HFF-Myc (cell line): Measurements from ENCODE around the gene GALNT10.

Experiments used
- DNase-seq: peaks from one replicate; pipeline ENCODE4 v3.0.0-alpha.2; 2011; ENCODE audit warnings: low read depth; ENCODE audit errors: extremely low read depth
- H3K4me3 ChIP-seq: replicated peaks from 2 replicates; pipeline ENCODE4 v1.5.1; 2011; ENCODE audit warnings: low read depth, mild to moderate bottlenecking, control low read depth, low read length
- CTCF ChIP-seq: IDR thresholded peaks from 2 replicates; pipeline ENCODE4 v1.5.1; 2012; ENCODE audit warnings: mild to moderate bottlenecking, low read depth, low read length, control low read depth; ENCODE audit errors: missing control alignments

The GALNT10 gene

GRCh38 chr5:154313360-154314017, 123.0 kb downstream of the GALNT10 start:
- no peak for TF ChIP-seq CTCF
- H3K4me3 ChIP-seq, result no peak overlapping the region
- DNase-seq, result no peak

GRCh38 chr5:154315196-154315595, 124.7 kb downstream of the GALNT10 start:
- DNase-seq, result no peak
- TF ChIP-seq CTCF, result no peak
- H3K4me3 ChIP-seq, result no peak overlapping the region

GRCh38 chr5:154315756-154316155, 125.2 kb downstream of the GALNT10 start:
- DNase-seq, result no peak
- TF ChIP-seq CTCF, result no peak
- H3K4me3 ChIP-seq, result no peak overlapping the region

- no peak for DNase-seq
- no peak for TF ChIP-seq CTCF
- no peak overlapping the region for H3K4me3 ChIP-seq
These were observed 125.8 kb downstream of the GALNT10 start for GRCh38 chr5:154316223-154316935.

GRCh38 chr5:154317916-154318315, 127.4 kb downstream of the GALNT10 start:
- H3K4me3 ChIP-seq, result no peak overlapping the region
- no peak for TF ChIP-seq CTCF
- no peak for DNase-seq

GRCh38 chr5:154318691-154319090, 128.2 kb downstream of the GALNT10 start:
- TF ChIP-seq CTCF, result no peak
- no peak for DNase-seq
- no peak overlapping the region for H3K4me3 ChIP-seq
